ENCODE data around the gene RAPGEF4. TPM values are rescaled to one million over a fixed set of nuclear protein-coding genes. Genes with fewer than 3 reads are reported as not detected.
A peak's percentile ranks its signal among the peaks of the same experiment; 100 is the strongest.

Gene RAPGEF4
- total and polyA plus RNA-seq, 9 of the 15 experiments (the other 6 are each of a cell fraction or from before 2014, with no cell fraction given), result 0.04 to 0.33 (median 0.13) TPM; not detected in 6

DNA sequence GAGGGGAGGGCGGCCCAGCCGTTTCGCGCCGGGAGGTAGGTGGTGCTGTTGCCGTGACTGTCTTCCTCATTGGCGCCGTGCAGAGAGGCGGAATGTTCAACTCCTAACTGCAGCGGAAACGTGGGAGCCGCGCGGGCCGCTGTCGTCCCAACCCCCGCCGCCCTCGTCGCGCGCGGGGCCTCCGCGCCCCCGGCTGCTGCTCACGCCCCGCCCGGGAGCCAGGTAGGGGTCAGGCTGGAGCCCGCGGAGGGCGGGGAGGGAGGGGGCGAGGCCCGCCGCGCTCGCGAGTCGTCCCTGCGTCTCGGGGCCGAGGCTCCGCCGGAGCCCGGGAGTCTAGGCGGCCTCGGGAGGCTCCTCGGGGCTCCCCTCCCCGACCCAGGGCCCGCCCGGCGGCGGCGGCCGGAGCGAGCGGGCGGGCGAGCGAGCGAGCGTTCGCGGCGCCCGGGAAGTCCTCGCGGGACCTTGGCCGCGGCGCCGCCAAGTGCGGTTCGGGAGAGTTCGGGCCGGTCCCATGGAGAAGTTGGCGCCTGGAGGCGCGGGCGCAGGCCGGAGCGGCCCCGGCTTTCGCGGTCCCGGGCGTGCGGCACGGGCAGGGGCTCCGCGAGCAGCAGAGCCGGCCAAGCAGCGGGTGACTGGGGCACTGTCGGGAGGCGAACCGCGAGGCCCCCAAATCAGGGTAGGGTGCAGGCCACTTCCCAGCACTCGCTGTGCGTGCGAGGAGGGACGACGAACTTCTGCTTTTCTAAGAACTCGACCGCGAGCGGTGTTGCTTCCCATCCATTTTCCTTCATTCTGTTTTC is 340.3 kb downstream of the RAPGEF4 start, which contains the start of gene MAP3K20 (continued):
- TF ChIP-seq SIX5 (IDR thresholded peaks at IDR 0.05; ENCODE audit: borderline replicate concordance in 1 of 2, insufficient read depth in 1 of 2, low read depth in 1 of 2, low read length in 2 of 2) (no peak), CCNT2 (IDR thresholded peaks at IDR 0.05; ENCODE audit: borderline replicate concordance, extremely low read depth, insufficient read length, low read depth, low read length) (peak; percentile 11), DMBX1 (CRISPR knock-in tag; IDR thresholded peaks at IDR 0.05; ENCODE audit: borderline replicate concordance) (no peak), ZNF23 (CRISPR knock-in tag; IDR thresholded peaks at IDR 0.05) (no peak), PHB (CRISPR knock-in tag; IDR thresholded peaks at IDR 0.05) (no peak), TAF7 (tag; IDR thresholded peaks at IDR 0.05) (no peak), RFX7 (CRISPR knock-in tag; IDR thresholded peaks at IDR 0.05) (no peak), FOSL1 (tag; conservative IDR thresholded peaks at IDR 0.05) (0 out of 2 replicates have a peak, but pooled peaks have one; percentile 12), ZNF561 (CRISPR knock-in tag; conservative IDR thresholded peaks at IDR 0.05) (no peak), PHF8 (IDR thresholded peaks at IDR 0.05; ENCODE audit: borderline replicate concordance, low read length) (peak; percentile 75), MAZ (CRISPR knock-in tag; conservative IDR thresholded peaks at IDR 0.05 in 1 of 2, IDR thresholded peaks at IDR 0.05 in 1 of 2) (peak; percentile 43 to 91; a peak in 3 of 4 replicates), NR4A1 (CRISPR knock-in tag; IDR thresholded peaks at IDR 0.05) (no peak), NR4A1 (tag; IDR thresholded peaks at IDR 0.05) (0 out of 2 replicates have a peak, but pooled peaks have one; percentile 24), SMAD1 (IDR thresholded peaks at IDR 0.05; ENCODE audit: low read depth, low read length, partially characterized antibody) (peak; percentile 31), CBX8 (IDR thresholded peaks at IDR 0.05; ENCODE audit: borderline replicate concordance, extremely low read depth, low read depth, low read length, poor library complexity, severe bottlenecking) (no peak), ZNF77 (CRISPR knock-in tag; IDR thresholded peaks at IDR 0.05) (no peak), HINFP (tag; conservative IDR thresholded peaks at IDR 0.05; ENCODE audit: low read depth) (no peak), GTF2E2 (tag; IDR thresholded peaks at IDR 0.05) (peak; percentile 75), HDAC2 (IDR thresholded peaks at IDR 0.05) (no peak), RBM25 (IDR thresholded peaks at IDR 0.05; ENCODE audit: low read depth, low read length, severe bottlenecking) (peak; percentile 48)
- TF ChIP-seq, protein P1, sequence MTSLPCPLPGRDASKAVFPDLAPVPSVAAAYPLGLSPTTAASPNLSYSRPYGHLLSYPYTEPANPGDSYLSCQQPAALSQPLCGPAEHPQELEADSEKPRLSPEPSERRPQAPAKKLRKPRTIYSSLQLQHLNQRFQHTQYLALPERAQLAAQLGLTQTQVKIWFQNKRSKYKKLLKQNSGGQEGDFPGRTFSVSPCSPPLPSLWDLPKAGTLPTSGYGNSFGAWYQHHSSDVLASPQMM (CRISPR knock-in tag; IDR thresholded peaks at IDR 0.05), result no peak
- TF ChIP-seq, protein P2, sequence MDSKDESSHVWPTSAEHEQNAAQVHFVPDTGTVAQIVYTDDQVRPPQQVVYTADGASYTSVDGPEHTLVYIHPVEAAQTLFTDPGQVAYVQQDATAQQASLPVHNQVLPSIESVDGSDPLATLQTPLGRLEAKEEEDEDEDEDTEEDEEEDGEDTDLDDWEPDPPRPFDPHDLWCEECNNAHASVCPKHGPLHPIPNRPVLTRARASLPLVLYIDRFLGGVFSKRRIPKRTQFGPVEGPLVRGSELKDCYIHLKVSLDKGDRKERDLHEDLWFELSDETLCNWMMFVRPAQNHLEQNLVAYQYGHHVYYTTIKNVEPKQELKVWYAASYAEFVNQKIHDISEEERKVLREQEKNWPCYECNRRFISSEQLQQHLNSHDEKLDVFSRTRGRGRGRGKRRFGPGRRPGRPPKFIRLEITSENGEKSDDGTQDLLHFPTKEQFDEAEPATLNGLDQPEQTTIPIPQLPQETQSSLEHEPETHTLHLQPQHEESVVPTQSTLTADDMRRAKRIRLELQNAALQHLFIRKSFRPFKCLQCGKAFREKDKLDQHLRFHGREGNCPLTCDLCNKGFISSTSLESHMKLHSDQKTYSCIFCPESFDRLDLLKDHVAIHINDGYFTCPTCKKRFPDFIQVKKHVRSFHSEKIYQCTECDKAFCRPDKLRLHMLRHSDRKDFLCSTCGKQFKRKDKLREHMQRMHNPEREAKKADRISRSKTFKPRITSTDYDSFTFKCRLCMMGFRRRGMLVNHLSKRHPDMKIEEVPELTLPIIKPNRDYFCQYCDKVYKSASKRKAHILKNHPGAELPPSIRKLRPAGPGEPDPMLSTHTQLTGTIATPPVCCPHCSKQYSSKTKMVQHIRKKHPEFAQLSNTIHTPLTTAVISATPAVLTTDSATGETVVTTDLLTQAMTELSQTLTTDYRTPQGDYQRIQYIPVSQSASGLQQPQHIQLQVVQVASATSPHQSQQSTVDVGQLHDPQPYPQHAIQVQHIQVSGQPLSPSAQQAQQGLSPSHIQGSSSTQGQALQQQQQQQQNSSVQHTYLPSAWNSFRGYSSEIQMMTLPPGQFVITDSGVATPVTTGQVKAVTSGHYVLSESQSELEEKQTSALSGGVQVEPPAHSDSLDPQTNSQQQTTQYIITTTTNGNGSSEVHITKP (IDR thresholded peaks at IDR 0.05; ENCODE audit: partially characterized antibody), result peak; percentile 39

Data from K562 (cell line).